SJCRH30 (cell line): ENCODE data around the gene TIAM2. TPM values are rescaled to one million over a fixed set of nuclear protein-coding genes. Genes with fewer than 3 reads are reported as not detected.
A peak's percentile ranks its signal among the peaks of the same experiment; 100 is the strongest.
"Not testable (repeated sequence)": the region's sequence is repeated elsewhere in the genome, so short reads cannot be mapped to it uniquely, and the experiment has no call there.

Experiments used
- DNase-seq, 2 experiments: peaks; one replicate each; pipeline ENCODE4 v3.0.0-alpha.2; 2015 to 2020
- H3K27ac ChIP-seq: fragments of 250-450 bp; sonication (Bioruptor Pico); 2 replicates; pipeline ENCODE4 v1.5.1; 2020; ENCODE audit warnings: mild to moderate bottlenecking, moderate library complexity
- H3K27me3 ChIP-seq: fragments of 250-450 bp; sonication (Bioruptor Pico); 2 replicates; pipeline ENCODE4 v1.5.1; 2020; ENCODE audit warnings: mild to moderate bottlenecking, moderate library complexity
- H3K36me3 ChIP-seq: fragments of 250-450 bp; sonication (Bioruptor Pico); 2 replicates; pipeline ENCODE4 v1.5.1; 2020; ENCODE audit warnings: mild to moderate bottlenecking, moderate library complexity
- H3K4me1 ChIP-seq: fragments of 250-450 bp; sonication (Bioruptor Pico); 2 replicates; pipeline ENCODE4 v1.5.1; 2020; ENCODE audit warnings: mild to moderate bottlenecking, moderate library complexity
- H3K4me3 ChIP-seq: fragments of 250-450 bp; sonication (Bioruptor Pico); 2 replicates; pipeline ENCODE4 v1.5.1; 2020; ENCODE audit warnings: mild to moderate bottlenecking, moderate library complexity
- H3K9me3 ChIP-seq: fragments of 250-450 bp; sonication (Bioruptor Pico); replicated peaks from 2 replicates; pipeline ENCODE4 v1.5.1; 2020; ENCODE audit warnings: mild to moderate bottlenecking, moderate library complexity
- total RNA-seq: library from RNA; depleted of rRNA; stranded (reverse); fragments of >200 nt; shearing (Covaris generic); gene quantifications from 2 replicates; pipeline ENCODE4 v1.2.3, GENCODE V29; 2014

The TIAM2 gene
- total RNA-seq, 1 experiment from 2014 or later = 23.8 TPM

- Histone ChIP-seq H3K27ac (peak overlapping the region; percentile 59; the same call in 1 of the 2 replicates), H3K36me3 (no peaks in the 10 kb centered on the region), H3K4me1 (peaks cover 25% of the 10 kb centered on the region), H3K4me3 (no peak overlapping the region), H3K9me3 (no peaks in the 10 kb centered on the region), H3K27me3 (no peaks in the 10 kb centered on the region)
- no peak for DNase-seq
These were observed 111.5 kb downstream of the TIAM2 start for GRCh38 chr6:155106456-155107115.

- H3K9me3 ChIP-seq = no peaks in the 10 kb centered on the region
- peak overlapping the region; percentile 59 for H3K27ac ChIP-seq
- peak overlapping the region; percentile 20 for H3K4me3 ChIP-seq
- H3K4me1 ChIP-seq = peaks cover 25% of the 10 kb centered on the region
- no peaks in the 10 kb centered on the region for H3K27me3 ChIP-seq
- peak; percentile 41 to 66 for DNase-seq
- no peaks in the 10 kb centered on the region for H3K36me3 ChIP-seq
These were observed 112.4 kb downstream of the TIAM2 start for GRCh38 chr6:155107432-155108069.

- no peaks in the 10 kb centered on the region for H3K9me3 ChIP-seq
- peaks cover 21% of the 10 kb centered on the region for H3K4me1 ChIP-seq
- peak overlapping the region; percentile 59 for H3K27ac ChIP-seq
- no peaks in the 10 kb centered on the region for H3K27me3 ChIP-seq
- no peaks in the 10 kb centered on the region for H3K36me3 ChIP-seq
- peak overlapping the region; percentile 20 for H3K4me3 ChIP-seq
- DNase-seq = peak; percentile 30 to 52
These were observed 113.1 kb downstream of the TIAM2 start for GRCh38 chr6:155108070-155108820.

- Histone ChIP-seq H3K27me3 (no peaks in the 10 kb centered on the region), H3K27ac (no peak overlapping the region), H3K4me3 (no peak overlapping the region), H3K9me3 (no peaks in the 10 kb centered on the region), H3K4me1 (peaks cover 21% of the 10 kb centered on the region), H3K36me3 (no peaks in the 10 kb centered on the region)
- DNase-seq = no peak
These were observed 115.6 kb downstream of the TIAM2 start for GRCh38 chr6:155110721-155111120.

- no peak overlapping the region for H3K4me3 ChIP-seq
- no peaks in the 10 kb centered on the region for H3K27me3 ChIP-seq
- no peaks in the 10 kb centered on the region for H3K36me3 ChIP-seq
- peaks cover 22% of the 10 kb centered on the region for H3K4me1 ChIP-seq
- DNase-seq = no peak
- no peaks in the 10 kb centered on the region for H3K9me3 ChIP-seq
- H3K27ac ChIP-seq = no peak overlapping the region
These were observed 117.6 kb downstream of the TIAM2 start for GRCh38 chr6:155112757-155113156.

GRCh38 chr6:155115893-155116570, 120.9 kb downstream of the TIAM2 start:
- peaks cover 33% of the 10 kb centered on the region for H3K4me1 ChIP-seq
- no peak overlapping the region for H3K4me3 ChIP-seq
- H3K27me3 ChIP-seq = no peaks in the 10 kb centered on the region
- no peaks in the 10 kb centered on the region for H3K36me3 ChIP-seq
- no peaks in the 10 kb centered on the region for H3K9me3 ChIP-seq
- H3K27ac ChIP-seq = peak overlapping the region; percentile 47
- no peak for DNase-seq

- peaks cover 36% of the 10 kb centered on the region for H3K4me1 ChIP-seq
- H3K9me3 ChIP-seq = no peaks in the 10 kb centered on the region
- no peaks in the 10 kb centered on the region for H3K36me3 ChIP-seq
- no peaks in the 10 kb centered on the region for H3K27me3 ChIP-seq
- no peak for DNase-seq
- H3K4me3 ChIP-seq = no peak overlapping the region
- H3K27ac ChIP-seq = peak overlapping the region; percentile 47
These were observed 121.4 kb downstream of the TIAM2 start for GRCh38 chr6:155116571-155116910.

GRCh38 chr6:155117256-155117655, 122.1 kb downstream of the TIAM2 start:
- H3K27me3 ChIP-seq = no peaks in the 10 kb centered on the region
- peaks cover 36% of the 10 kb centered on the region for H3K4me1 ChIP-seq
- no peak overlapping the region for H3K4me3 ChIP-seq
- H3K36me3 ChIP-seq = no peaks in the 10 kb centered on the region
- DNase-seq = peak in 1 of 2 experiments; percentile 29
- no peaks in the 10 kb centered on the region for H3K9me3 ChIP-seq
- H3K27ac ChIP-seq = peak overlapping the region; percentile 47

- Histone ChIP-seq H3K4me3 (no peak overlapping the region), H3K27ac (peak overlapping the region; percentile 47), H3K4me1 (peaks cover 36% of the 10 kb centered on the region), H3K9me3 (no peaks in the 10 kb centered on the region), H3K36me3 (no peaks in the 10 kb centered on the region), H3K27me3 (no peaks in the 10 kb centered on the region)
- DNase-seq = no peak
These were observed 122.7 kb downstream of the TIAM2 start for GRCh38 chr6:155117785-155118184.

- H3K36me3 ChIP-seq, DNase-seq, H3K27me3 ChIP-seq, H3K9me3 ChIP-seq, H3K4me3 ChIP-seq: not testable (repeated sequence)
- Histone ChIP-seq H3K4me1 (peaks cover 36% of the 10 kb centered on the region), H3K27ac (peak overlapping the region; percentile 65)
These were observed 124.1 kb downstream of the TIAM2 start for GRCh38 chr6:155119201-155119600.

- Histone ChIP-seq H3K27me3 (no peaks in the 10 kb centered on the region), H3K4me1 (peaks cover 36% of the 10 kb centered on the region), H3K9me3 (no peaks in the 10 kb centered on the region), H3K36me3 (no peaks in the 10 kb centered on the region), H3K27ac (peak overlapping the region; percentile 65), H3K4me3 (no peak overlapping the region)
- peak; percentile 71 to 78 for DNase-seq
These were observed 124.9 kb downstream of the TIAM2 start for GRCh38 chr6:155120034-155120433.

- Histone ChIP-seq H3K36me3 (no peaks in the 10 kb centered on the region), H3K27ac (peak overlapping the region; percentile 65)
- DNase-seq = no peak
These were observed 126.2 kb downstream of the TIAM2 start for GRCh38 chr6:155121294-155121693.

GRCh38 chr6:155121699-155122098, 126.6 kb downstream of the TIAM2 start:
- Histone ChIP-seq H3K4me1 (peaks cover 41% of the 10 kb centered on the region), H3K4me3 (peak overlapping the region; percentile 50), H3K36me3 (no peaks in the 10 kb centered on the region), H3K27me3 (no peaks in the 10 kb centered on the region), H3K27ac (peak overlapping the region; percentile 65), H3K9me3 (no peaks in the 10 kb centered on the region)
- DNase-seq = peak; percentile 73 to 75

More at GRCh38 chr6:155121294-155121693, 126.2 kb downstream of the TIAM2 start:
- H3K9me3 ChIP-seq = no peaks in the 10 kb centered on the region
- no peaks in the 10 kb centered on the region for H3K27me3 ChIP-seq
- H3K4me1 ChIP-seq = peaks cover 41% of the 10 kb centered on the region
- H3K4me3 ChIP-seq = peak overlapping the region; percentile 50

GRCh38 chr6:155122199-155122950, 127.3 kb downstream of the TIAM2 start:
- peak overlapping the region; percentile 65 for H3K27ac ChIP-seq
- H3K4me1 ChIP-seq = peaks cover 35% of the 10 kb centered on the region
- H3K27me3 ChIP-seq = no peaks in the 10 kb centered on the region
- peak overlapping the region; percentile 50 for H3K4me3 ChIP-seq
- DNase-seq = no peak
- no peaks in the 10 kb centered on the region for H3K9me3 ChIP-seq
- H3K36me3 ChIP-seq = no peaks in the 10 kb centered on the region
